MM.1S (cell line): ENCODE measurements around the gene MRPL53.

Experiments used
- DNase-seq: peaks from one replicate; pipeline ENCODE4 v3.0.0-alpha.2; 2015
- H2AFZ ChIP-seq: fragments of 300-600 bp; sonication (generic); 2 replicates; pipeline ENCODE4 v1.6.0; 2016; ENCODE audit warnings: antibody characterized with exemption, low read length
- H3F3A ChIP-seq: fragments of 300-600 bp; sonication (generic); 2 replicates; pipeline ENCODE4 v1.6.1; 2016; ENCODE audit warnings: mild to moderate bottlenecking, antibody characterized with exemption, low read length, moderate library complexity, mixed read lengths; ENCODE audit not compliant: insufficient read depth
- H3K27ac ChIP-seq: fragments of 300-600 bp; sonication (generic); 2 replicates; pipeline ENCODE4 v1.5.1; 2016; ENCODE audit warnings: mild to moderate bottlenecking, low read length
- H3K27me3 ChIP-seq: fragments of 300-600 bp; sonication (generic); replicated peaks from 2 replicates; pipeline ENCODE4 v1.6.0; 2016; ENCODE audit warnings: low read length; ENCODE audit not compliant: insufficient read depth
- H3K36me3 ChIP-seq: fragments of 300-600 bp; sonication (generic); replicated peaks from 2 replicates; pipeline ENCODE4 v1.6.1; 2016; ENCODE audit warnings: mild to moderate bottlenecking, low read length, mixed read lengths; ENCODE audit not compliant: insufficient read depth
- H3K4me1 ChIP-seq: fragments of 300-600 bp; sonication (generic); 2 replicates; pipeline ENCODE4 v1.6.1; 2016; ENCODE audit warnings: low read length, mixed read lengths
- H3K4me2 ChIP-seq: fragments of 300-600 bp; sonication (generic); 2 replicates; pipeline ENCODE4 v1.6.0; 2016; ENCODE audit warnings: low read depth, low read length
- H3K4me3 ChIP-seq: fragments of 300-600 bp; sonication (generic); 2 replicates; pipeline ENCODE4 v1.5.1; 2016; ENCODE audit warnings: low read length, mixed read lengths
- H3K79me2 ChIP-seq: fragments of 300-600 bp; sonication (generic); 2 replicates; pipeline ENCODE4 v1.6.1; 2016; ENCODE audit warnings: mixed run types, low read length, mixed read lengths
- H3K9ac ChIP-seq: fragments of 300-600 bp; sonication (generic); 2 replicates; pipeline ENCODE4 v1.6.1; 2016; ENCODE audit warnings: low read length, mixed read lengths
- H3K9me2 ChIP-seq: fragments of 300-600 bp; sonication (generic); replicated peaks from 2 replicates; pipeline ENCODE4 v1.6.1; 2016; ENCODE audit warnings: mild to moderate bottlenecking, low read length, mixed read lengths; ENCODE audit not compliant: insufficient read depth
- H3K9me3 ChIP-seq: fragments of 300-600 bp; sonication (generic); replicated peaks from 2 replicates; pipeline ENCODE4 v1.6.1; 2016; ENCODE audit warnings: mild to moderate bottlenecking, low read length, mixed read lengths; ENCODE audit not compliant: insufficient read depth
- H4K20me1 ChIP-seq: fragments of 300-600 bp; sonication (generic); 2 replicates; pipeline ENCODE4 v1.6.1; 2016; ENCODE audit warnings: mild to moderate bottlenecking, low read length, moderate library complexity, mixed read lengths; ENCODE audit not compliant: insufficient read depth
- EZH2 ChIP-seq: fragments of 300-600 bp; sonication (generic); optimal IDR thresholded peaks from 2 replicates; pipeline ENCODE3; 2017; ENCODE audit warnings: low read depth, mild to moderate bottlenecking, antibody characterized with exemption, low read length, mixed read lengths
- EZH2phosphoT487 ChIP-seq: fragments of 300-600 bp; sonication (generic); IDR thresholded peaks from 2 replicates; pipeline ENCODE4 v1.6.1; 2018; ENCODE audit warnings: antibody characterized with exemption, low read length
- TF ChIP-seq, protein P1 (sequence below): fragments of 300-600 bp; sonication (generic); IDR thresholded peaks from 2 replicates; pipeline ENCODE4 v1.5.1; 2016; ENCODE audit warnings: antibody characterized with exemption, low read length, mixed read lengths

MRPL53 gene

DNA sequence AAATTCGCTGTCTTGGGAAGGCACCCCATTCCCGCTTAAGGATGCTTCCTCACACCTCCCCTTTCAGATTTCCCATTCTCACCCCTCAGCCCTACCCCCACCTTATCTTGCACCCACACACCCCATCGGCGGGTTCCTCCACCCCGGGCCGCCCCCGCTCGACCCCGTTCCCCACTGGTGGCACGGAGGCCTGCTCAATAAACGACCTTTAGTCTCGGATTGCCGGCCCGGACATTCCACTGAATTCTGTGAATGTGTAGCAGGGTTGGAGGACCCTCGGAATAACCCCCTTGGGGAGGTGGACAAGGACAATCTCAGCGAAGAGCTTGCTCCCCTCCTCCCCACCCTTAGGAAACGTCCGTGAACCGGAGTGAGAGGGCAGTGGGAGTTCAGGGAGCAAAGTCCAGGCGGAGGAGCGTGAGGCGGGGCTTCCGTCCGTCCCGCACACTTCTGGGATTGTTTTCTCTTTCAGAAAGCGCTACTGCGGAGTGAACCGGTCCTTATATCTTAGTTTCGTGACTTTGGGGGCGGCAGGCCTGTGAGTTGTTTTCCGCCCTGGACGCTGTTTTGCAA, 29.8 kb upstream of the MRPL53 start:
- H3K4me1 ChIP-seq = peaks cover 9% of the 10 kb centered on the region
- TF ChIP-seq, protein P1, sequence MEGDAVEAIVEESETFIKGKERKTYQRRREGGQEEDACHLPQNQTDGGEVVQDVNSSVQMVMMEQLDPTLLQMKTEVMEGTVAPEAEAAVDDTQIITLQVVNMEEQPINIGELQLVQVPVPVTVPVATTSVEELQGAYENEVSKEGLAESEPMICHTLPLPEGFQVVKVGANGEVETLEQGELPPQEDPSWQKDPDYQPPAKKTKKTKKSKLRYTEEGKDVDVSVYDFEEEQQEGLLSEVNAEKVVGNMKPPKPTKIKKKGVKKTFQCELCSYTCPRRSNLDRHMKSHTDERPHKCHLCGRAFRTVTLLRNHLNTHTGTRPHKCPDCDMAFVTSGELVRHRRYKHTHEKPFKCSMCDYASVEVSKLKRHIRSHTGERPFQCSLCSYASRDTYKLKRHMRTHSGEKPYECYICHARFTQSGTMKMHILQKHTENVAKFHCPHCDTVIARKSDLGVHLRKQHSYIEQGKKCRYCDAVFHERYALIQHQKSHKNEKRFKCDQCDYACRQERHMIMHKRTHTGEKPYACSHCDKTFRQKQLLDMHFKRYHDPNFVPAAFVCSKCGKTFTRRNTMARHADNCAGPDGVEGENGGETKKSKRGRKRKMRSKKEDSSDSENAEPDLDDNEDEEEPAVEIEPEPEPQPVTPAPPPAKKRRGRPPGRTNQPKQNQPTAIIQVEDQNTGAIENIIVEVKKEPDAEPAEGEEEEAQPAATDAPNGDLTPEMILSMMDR = no peak
- TF ChIP-seq EZH2phosphoT487 = no peak
- no peak for TF ChIP-seq EZH2
- peaks cover 13% of the 10 kb centered on the region for H3K79me2 ChIP-seq
- DNase-seq = no peak
- H2AFZ ChIP-seq = peak overlapping the region; percentile 96
- no peaks in the 10 kb centered on the region for H3K9me3 ChIP-seq
- no peak overlapping the region for H3K27ac ChIP-seq
- H3K36me3 ChIP-seq = no peaks in the 10 kb centered on the region
- H3K4me2 ChIP-seq = peak overlapping the region; percentile 90
- H3K9me2 ChIP-seq = no peaks in the 10 kb centered on the region
- peak overlapping the region; percentile 44; the same call in 1 of the 2 replicates for H3K9ac ChIP-seq
- H3K4me3 ChIP-seq = peak overlapping the region; percentile 64
- H3F3A ChIP-seq = 0 out of 2 replicates have a peak, but pooled peaks cover 14% of the 10 kb centered on the region
- peaks cover 25% of the 10 kb centered on the region for H3K27me3 ChIP-seq
- H4K20me1 ChIP-seq = no peaks in the 10 kb centered on the region

DNA sequence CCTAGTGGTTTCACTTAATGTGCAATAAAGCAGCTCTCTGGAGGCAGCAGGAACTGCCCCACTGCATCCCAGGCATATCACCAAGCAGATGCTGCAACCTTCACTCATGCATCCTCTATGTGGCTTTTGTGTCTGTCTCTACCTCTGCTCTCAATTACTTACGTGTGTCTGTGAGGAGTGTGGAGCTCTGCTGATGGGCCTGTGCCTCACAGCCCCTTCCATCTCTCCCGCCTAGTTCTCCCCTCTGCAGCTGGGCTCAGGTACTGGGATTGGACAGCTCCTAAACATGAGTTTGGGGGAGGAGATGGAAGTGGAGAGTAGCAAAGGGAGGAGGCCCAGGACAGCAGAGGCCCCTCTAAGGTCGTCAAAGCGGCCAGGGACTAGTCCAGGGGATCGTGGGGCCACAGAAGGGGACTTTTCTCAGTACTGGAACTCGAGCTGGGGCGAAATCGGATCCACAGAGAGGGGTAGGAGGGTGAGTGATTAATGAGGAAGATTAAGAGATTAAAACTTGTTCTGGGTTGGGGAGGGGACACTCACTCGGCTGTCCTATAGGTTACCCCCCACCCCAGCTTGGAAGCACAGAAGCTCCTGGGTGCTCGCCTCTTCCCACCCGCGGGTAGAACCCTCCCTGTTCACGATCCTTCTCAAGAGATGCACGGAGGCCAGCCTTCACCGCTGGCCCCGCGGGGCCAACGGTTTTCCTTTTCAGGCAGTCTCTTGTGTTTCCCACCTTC, 29.0 kb upstream of the MRPL53 start:
- Histone ChIP-seq H3K27me3 (peaks cover 25% of the 10 kb centered on the region), H3K4me2 (no peak overlapping the region), H3K4me1 (peaks cover 7% of the 10 kb centered on the region), H3K9ac (no peak overlapping the region), H2AFZ (no peak overlapping the region), H3K36me3 (no peaks in the 10 kb centered on the region), H3K9me3 (no peaks in the 10 kb centered on the region), H4K20me1 (no peaks in the 10 kb centered on the region), H3K9me2 (no peaks in the 10 kb centered on the region), H3K27ac (no peak overlapping the region), H3F3A (0 out of 2 replicates have a peak, but pooled peaks cover 14% of the 10 kb centered on the region), H3K4me3 (no peak overlapping the region), H3K79me2 (peaks cover 6% of the 10 kb centered on the region)
- no peak for DNase-seq
- TF ChIP-seq EZH2 = no peak
- no peak for TF ChIP-seq EZH2phosphoT487
- TF ChIP-seq, protein P1 = no peak

DNA sequence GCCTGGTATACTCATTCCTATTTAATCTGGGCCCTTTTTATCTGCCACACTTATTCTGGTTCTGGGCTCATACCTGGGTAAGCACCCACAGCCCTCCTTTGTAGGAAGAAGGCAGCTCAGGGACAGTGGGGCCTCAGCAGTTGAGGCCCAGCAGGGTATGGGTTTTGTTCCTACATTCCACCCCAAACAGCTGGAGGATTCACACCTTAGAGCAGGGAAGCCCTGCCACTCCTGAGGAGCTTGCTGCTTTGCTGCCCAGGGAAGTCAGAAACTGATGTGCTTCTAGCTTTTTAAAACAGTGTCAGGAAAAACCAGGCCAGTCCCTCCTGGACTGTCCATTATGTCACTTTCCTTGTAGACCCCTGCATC, 28.1 kb upstream of the MRPL53 start:
- no peak for TF ChIP-seq EZH2phosphoT487
- TF ChIP-seq, protein P1 = no peak
- no peak for TF ChIP-seq EZH2
- no peak overlapping the region for H3K4me2 ChIP-seq
- H2AFZ ChIP-seq = no peak overlapping the region
- H3K9ac ChIP-seq = no peak overlapping the region
- 0 out of 2 replicates have a peak, but pooled peaks cover 14% of the 10 kb centered on the region for H3F3A ChIP-seq
- no peak overlapping the region for H3K27ac ChIP-seq
- H3K4me1 ChIP-seq = peaks cover 6% of the 10 kb centered on the region; the same call in 1 of the 2 replicates
- no peaks in the 10 kb centered on the region for H3K36me3 ChIP-seq
- H4K20me1 ChIP-seq = no peaks in the 10 kb centered on the region
- no peaks in the 10 kb centered on the region for H3K79me2 ChIP-seq
- no peak for DNase-seq
- no peak overlapping the region for H3K4me3 ChIP-seq
- H3K9me3 ChIP-seq = no peaks in the 10 kb centered on the region
- no peaks in the 10 kb centered on the region for H3K9me2 ChIP-seq
- H3K27me3 ChIP-seq = peaks cover 25% of the 10 kb centered on the region
